Measurements from ENCODE around the gene RNASE11.

RNASE11 gene

DNA sequence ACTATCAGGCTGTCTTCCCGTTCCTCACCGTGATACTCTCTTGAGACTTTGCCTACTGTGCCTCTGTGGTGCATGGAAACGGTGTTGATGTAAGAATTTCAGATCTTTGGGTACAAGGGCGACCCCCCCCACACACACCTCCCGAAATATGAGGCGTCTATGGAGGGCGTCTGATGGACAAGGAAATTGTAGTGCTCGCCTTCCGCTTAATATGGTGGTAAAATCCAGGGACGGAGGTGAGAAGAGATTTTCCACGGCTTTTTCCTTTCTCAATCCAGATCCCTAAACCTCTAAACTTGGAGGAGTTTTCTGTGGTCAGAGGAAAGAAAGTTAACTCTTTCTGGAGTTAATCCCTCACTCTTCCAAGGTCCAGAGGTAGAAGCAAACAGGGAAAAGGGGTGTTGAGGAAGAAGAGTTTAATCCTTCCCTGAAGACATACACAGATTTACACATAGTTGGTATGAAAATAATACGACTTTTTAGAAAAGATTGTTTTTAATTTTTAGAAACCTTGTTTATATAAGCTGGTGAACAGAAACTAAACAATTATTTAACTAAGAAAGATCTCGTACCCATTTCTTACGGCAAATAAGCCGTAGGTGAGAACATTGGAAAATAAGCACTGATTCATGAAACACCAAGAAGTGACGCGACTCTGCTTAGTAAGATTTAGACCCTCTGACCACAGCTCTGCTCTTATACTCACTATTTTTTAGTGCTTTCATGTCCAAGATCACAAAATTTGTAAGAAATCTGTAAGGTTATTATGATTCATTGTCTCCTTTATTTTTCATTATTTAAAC is 26.4 kb upstream of the RNASE11 start:
- peak; percentile 69 for DNase-seq (ENCODE audit: low spot score)

DNA sequence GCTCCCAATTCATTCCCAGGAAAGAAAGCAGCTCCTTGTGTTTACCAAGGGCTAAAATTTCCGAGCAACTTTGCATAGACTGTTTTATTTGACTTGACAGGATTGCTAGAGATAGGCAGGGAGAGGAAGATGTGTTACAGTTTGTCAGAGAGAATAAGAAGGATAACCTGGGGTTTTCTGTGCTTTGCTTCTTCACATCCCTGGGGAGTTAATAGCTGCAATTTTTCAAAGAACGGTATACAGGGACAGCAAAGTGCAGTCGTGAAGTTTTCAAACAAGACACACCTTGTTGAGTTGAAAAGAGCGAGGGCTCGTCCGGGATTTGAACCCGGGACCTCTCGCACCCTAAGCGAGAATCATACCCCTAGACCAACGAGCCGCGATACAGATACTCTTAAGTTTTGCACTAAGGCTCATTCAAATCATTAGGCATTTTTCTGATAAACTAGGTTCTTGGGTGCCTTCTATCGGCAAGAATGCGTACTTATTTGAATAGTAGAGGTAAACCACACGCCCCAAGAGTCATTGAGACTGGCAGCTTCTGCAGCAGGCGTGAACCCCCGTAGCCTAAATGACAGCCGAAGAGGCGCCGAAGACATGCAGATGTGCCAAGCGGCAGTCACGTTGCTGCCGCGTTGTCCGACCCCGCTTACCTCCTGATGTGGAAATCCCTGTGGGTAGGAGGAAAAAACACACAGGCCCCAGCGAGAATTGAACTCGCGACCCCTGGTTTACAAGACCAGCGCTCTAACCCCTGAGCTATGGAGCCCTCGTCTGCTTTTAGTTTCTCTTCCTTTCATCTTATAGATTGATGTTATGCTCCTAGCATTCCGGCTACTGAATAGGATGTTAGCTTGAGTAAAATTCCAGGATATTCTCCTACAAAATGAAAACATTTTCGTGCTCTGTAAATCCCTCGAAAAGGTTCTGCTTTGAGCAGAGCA is 25.6 kb upstream of the RNASE11 start:
- peak; percentile 90 for DNase-seq (ENCODE audit: low spot score)

DNA sequence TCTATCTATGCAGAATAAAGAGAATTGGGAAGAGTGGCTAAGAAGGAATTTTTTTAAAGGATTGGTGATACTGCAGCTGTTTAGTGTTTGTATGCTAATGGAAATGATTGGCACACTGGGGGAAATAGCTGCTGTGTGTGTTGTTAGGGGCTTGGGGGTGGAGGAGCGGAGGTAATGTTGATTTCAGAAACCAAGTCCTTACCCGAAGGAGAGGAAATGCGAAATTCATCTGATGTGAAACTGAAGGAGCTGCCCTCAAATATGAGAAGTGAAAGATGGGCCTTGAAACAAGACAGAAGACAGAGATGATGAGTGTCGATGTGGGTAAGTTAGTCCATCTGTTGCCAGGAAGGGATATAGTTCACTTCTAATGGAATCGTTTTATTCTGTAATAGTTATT is 24.6 kb upstream of the RNASE11 start:
- no peak for DNase-seq (ENCODE audit: low spot score)

DNA sequence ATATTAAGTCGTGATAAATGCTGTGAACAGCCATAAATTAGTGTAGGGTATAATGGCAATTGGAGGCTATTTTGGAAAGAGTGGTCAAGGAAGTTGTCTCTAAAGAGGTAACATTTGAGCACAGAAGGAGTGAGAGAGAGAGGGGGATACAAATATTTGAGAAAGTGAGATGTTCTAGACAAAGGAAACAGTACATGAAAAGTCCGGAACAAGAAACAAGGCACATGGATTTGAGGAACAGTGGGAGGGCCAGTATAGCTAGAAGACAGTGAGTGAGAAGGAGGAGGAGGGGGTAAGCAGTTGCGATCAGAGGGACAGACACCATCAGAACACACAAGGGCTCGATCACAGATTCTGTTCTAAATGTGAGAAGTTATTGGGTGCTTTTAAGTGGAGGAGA is 23.5 kb upstream of the RNASE11 start:
- DNase-seq (ENCODE audit: low spot score), result no peak

DNA sequence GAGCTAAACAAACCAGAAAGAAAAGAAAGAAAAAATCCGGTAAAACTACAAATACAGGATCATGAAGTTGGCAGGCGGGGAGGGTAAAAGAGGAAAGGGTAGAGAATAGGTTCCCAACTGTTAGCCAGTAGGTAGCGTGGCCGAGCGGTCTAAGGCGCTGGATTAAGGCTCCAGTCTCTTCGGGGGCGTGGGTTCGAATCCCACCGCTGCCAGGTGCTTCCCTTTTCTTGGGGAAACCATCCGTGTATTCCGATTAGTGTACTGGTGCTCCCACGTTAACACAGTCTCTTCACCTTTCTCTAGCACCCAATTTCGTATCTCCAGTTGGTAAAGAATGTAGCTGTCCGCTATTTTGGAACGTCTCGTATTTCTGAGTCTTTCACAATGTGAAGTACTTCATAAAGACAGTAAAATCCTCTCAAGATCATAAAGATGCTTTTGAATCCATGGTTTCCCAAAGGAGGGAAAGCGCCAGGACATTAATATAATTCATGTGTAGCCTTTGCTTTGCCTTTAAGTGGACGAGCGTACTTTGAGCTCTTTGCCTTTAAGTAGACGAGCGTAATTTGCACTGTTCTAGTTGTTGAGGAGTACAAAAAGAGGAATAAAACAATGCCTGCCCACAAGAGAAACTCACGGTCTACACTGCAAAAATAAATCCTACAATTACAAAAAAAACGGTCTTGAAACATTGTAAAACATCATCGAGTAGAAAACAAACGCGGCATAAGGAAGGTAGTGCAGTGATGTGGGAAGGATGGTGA is 22.4 kb upstream of the RNASE11 start:
- peak; percentile 86 for DNase-seq (ENCODE audit: low spot score)

DNA sequence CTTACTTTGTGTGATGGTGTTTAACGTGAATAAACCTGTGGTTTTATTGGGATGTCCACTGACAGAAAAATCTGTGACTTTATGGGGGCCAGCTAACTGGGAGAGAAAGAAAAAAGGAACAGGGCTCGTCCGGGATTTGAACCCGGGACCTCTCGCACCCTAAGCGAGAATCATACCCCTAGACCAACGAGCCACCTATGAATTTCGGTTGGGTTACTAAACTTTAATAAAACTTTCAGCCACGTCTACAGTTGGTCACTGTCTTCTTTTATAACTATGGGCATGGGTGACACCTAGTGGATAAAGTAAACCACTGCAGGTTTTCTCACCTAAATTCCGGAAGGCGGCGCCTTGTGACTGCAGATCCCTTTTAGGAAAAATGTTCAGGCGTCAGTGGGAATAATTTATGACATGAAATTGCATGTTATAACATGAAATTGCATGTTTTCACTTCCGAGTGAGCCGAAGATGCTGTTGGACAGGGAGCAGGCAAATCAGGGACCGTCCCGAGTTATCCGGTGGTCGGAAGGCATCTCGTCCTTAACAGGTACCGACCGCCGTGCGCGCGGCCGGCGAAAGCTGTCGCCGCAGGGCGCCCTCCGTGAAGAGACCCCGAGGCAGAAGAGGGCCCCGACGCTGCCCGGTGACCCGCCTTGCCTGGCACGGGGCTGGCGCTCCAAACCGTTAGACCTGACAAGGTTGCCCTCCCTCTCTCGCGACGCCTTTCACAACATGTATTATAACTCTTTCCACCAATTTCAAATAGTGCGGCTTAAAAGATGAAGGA is 21.6 kb upstream of the RNASE11 start:
- peak; percentile 83 for DNase-seq (ENCODE audit: low spot score)

DNA sequence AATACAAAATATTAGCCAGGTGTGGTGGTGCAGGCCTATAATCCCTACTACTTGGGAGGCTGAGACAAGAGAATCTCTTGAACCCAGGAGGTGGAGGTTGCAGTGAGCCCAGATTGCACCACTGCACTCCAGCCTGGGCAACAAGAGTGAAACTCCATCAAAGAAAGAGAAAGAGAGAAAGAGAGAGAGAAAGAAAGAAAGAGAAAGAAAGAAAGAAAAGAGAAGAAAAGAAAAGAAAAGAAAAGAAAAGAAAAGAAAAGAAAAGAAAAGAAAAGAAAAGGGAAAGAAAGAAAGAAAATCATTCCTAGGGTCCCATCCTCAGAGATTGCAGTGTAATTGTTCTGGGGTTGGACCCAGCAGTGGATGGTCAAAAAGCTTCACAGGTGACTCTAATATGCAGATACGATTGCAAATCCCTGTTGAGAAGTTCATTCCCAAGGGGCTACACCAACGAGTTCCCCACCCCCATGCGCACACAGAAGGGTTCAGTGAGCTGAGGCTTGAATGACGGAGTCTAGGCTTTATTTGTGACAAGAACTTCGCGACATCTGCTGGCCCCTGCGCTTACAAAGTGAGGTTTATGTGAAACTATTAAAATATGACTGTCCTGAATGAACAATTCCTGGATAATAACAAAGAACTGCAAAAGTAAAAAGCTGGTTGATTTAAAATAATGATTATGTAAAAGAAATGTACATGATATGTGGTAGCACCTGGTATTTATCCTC is 20.7 kb upstream of the RNASE11 start:
- DNase-seq (ENCODE audit: low spot score), result no peak

DNA sequence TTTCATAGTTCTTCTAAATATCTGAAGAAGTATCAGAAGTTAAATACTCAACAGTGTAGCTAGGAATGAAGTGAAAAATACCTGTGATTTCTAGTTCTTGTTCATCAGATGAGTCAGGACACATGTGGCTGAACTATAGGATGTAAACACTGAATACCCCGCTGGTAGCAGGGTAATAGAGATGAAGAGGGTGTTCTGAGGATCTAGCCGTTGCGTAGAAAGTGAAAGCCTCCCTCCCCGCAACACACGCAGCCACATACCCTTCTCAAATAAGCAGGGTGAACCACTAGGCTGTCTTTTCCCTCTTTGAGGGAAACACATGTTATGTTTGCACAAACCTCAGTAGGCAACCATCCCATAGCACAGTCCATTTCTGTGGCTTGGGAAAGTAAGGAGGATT is 19.8 kb upstream of the RNASE11 start:
- DNase-seq (ENCODE audit: low spot score), result no peak

DNA sequence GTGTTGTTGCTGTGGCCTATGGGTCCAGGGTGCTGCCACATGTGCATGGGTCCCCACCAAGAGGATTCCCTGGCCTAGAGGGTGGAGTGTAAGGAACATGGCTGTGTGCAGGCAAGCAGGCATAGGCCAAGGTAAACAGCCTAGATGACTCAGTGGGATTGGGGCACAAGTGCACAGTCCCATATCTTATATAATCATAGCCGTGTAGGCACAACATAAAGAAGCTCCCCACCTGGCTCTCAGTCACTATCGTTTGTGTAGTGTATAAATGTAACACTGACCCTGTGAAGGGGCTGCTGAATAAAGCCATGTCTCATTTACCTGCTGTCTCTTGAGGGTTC is 19.1 kb upstream of the RNASE11 start:
- no peak for DNase-seq (ENCODE audit: low spot score)

DNA sequence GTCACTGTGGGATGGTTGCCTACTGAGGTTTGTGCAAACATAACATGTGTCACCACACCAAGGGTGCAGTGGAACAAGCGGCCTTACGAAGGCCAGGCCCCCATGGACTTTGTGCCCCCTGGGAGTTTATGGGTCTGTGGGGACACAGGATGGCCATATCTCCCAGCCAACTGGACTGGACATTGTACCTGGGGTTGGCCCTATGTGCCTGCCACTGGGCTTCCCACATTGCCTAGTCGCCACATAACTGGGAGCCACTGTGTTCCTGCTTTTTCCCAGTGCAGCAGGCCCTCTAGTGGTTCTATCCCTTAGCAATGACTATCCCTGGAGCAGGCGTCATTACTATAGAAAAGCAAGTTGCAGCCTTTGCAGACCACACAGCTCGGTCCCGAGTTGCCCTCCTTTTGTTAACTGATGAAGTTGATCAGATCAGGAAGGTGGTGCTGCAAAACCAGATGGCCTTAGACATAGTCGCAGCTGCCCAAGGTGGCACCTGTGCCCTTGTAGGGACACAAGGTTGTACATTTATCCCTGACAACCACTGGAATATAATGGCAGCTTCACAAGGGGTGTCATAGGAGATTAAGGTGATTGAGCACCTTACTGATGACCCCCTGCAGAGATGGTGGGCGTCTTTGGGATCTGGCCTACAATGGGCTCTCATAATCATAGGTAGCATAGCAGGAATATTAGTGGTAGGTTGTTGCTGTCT is 18.5 kb upstream of the RNASE11 start:
- DNase-seq (ENCODE audit: low spot score), result no peak

DNA sequence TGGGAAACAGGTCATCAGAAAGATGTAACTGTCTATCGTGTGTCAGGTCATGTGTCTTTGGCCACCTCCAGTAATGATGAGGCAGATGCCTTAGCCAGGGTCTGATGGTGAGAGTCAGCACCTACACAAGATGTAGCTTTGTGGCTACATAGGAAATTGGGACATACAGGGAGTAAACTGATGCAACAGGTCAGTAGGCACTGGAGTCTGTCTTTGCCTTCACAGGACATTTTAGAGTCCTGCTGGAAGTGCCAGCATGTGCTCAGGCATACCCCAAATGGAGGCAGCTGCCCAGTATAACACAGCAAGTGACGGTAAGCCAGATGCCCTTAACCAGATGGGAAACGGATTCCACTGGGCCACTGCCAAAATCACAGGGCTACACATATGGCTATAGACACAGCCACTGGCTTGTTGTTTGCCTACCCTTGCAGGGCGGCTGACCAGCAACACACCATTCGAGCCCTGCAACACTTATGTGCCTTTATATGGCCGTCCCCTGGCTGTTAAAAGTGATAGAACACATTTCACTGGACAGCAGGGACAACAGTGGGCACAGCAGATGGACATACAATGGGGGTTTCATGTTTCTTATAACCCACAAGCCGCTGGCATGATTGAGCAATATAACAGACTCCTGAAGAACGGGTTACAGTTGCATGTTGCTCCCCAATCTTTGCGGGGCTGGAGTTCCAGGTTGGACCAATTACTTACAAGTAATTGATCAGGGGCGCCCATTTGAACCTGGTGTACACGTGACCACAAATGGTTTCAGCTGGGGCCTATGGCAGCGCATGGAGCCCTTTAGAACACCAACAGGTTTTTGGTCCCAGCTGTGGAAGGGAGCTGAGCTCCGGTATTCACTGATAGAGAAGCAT is 16.3 kb upstream of the RNASE11 start:
- no peak for DNase-seq (ENCODE audit: low spot score)

DNA sequence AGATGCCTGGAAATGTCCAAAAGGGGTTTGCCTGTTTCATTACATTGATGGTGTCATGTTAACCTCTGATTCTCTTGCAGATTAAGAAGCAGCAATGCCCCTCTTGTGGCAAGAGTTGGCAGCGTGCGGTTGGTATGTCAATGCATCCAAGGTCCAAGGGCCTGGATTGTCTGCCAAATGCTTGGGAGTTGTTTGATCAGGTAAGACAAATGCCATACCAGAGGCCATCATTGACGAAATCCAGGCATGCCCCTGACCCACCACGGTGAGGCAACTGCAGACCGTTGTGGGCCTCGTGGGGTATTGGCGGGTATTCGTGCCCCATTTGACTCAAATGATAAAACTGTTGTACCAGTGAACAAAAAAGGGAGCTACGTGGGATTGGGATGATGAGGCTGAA is 14.8 kb upstream of the RNASE11 start:
- DNase-seq (ENCODE audit: low spot score), result no peak

DNA sequence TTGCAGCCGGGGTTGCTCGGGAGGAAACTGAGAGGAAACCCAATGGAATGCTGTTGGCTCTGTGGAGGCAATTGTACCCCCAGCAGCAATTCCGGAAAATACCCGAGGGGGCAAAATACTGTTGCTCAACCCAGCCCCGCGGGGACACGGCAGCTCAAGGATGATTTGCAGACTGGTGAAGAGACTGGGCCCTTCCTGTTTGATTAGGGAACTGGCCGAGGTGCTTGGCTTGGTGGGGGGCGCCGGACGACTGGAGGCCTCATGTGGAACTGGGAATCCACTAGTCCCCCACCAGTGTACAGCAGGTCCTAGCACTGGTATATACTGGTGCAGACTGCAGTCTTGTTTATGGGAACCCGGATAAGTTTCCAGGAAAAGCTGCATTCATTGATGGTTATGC is 13.7 kb upstream of the RNASE11 start:
- DNase-seq (ENCODE audit: low spot score), result no peak

DNA sequence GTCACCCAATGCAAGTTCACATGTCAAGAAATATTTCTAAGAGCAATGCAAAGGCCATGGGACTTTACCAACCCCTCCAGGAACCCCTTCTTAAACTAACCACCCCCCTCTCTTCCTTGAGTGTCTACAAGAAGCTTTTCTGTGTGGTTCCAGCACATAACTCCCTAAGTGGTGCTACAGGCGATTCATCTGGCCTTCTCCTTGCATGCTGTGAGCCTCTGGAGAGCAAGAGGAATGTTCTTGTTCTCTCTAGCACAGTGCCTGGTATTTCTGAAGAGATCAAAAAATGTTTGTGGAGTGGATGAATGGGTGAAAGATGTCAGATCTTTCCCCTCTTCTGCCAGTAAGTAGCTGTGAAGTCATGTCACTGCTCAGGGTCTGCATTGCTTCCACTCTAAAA is 9.3 kb upstream of the RNASE11 start:
- DNase-seq (ENCODE audit: low spot score), result no peak

DNA sequence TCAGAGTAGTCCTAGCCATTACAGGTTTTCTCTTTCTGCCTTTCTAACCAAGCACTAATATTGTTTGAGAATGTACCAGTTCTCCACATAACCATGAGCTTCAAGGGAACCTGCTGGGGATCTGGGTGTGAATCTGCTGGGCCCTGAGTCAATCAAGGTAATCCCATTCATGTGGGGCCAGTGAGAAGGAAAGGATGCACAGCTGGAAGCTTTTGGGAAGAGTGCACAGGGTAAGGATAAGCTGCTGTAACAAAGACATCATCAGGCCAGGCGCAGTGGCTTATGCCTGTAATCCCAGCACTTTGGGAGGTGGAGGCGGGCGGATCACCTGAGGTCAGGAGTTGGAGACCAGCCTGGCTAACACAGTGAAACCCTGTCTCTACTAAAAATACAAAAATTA is 7.9 kb upstream of the RNASE11 start:
- peak; percentile 64 for DNase-seq (ENCODE audit: low spot score)

DNA sequence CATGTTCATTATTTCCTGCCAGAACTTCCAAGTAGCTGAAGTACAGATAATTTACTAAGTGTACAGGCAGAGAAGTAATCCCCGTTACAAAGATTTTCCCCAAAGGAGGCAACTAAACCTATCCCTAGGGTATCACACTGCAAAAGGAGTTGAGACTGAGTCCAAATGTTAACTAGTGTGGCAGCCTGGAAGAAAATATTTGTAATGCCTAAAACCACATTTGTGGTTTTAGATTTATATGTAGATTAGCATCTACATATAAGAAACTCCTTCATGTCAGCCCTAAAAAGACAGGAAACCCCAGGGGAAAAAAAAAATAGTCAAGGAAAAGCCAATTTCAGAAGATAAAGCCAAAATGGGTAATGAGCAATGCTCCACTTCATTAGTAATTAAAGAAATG is 4.8 kb upstream of the RNASE11 start:
- DNase-seq (ENCODE audit: low spot score), result no peak

DNA sequence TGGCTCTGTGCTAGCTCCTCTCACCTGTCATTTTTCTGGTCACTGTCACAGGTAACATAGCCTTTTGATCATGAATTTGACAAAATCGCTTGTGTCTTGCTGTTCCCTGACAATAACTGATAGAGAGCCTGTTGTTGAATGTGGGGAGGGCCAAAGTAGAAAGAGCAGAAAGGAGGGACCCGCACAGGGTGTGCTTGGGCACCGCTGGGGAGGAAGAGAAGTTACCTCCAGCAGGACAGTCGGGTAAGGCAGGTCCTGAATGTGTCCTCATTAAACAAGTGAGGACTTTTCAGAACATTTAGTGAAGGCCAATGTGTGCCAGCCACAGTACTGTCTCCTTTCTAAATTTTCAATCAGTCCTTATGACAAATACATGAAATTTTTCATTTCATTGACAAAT is 3.4 kb upstream of the RNASE11 start, which contains the start of gene RNASE12:
Gene RNASE12, minus strand, starts transcription at position 142 of the 400 bp plus-strand sequence. CDS start 653 bp downstream, outside the sequence.
- DNase-seq (ENCODE audit: low spot score), result no peak

DNA sequence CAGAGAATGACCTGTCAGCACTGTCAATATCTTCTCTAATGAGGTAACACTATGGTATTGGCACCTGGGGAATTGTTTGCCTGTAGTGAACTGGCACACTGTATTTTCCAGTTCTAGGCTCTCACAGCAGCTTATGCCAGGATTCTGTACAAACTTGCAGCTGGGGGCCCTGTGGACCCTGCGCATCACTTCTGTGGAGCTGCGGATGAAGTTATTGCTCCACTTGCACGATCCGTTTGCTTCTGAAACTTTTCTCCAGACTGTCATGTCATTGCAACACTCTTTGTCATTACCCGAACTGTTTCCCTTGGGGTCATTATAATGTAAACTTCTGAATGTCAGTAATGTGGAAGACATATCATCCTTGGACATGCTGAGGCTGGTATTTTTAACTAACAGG is 3.9 kb downstream of the RNASE11 start:
- DNase-seq (ENCODE audit: low spot score), result no peak

DNA sequence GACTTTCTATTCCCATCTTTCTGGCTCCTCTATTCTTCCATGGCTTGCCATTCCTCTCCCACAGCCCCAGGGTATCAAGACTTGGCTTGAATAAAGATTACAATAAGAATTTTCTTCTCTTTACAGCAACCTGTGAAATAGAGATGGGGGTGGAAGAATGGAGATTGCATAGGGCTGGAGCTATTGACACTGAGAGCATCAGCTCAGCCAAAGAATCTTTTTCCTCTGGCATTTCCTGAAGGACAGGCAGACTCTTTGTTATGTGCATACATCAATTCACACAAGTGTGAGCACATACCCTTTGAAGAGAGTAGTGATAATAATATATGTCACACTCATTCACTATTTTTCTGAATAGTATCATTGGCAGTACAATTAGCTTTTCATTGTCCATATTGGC is 4.7 kb downstream of the RNASE11 start:
- no peak for DNase-seq (ENCODE audit: low spot score)
